ENCODE data around the gene COL1A1. TPM values are rescaled to one million over a fixed set of nuclear protein-coding genes. Genes with fewer than 3 reads are reported as not detected.

Gene COL1A1
- total RNA-seq, 4 donors from 2014 or later: 20.7 to 123 (median 41.5) TPM

GRCh38 chr17:50183421-50183994 lies 17.9 kb downstream of the COL1A1 start:
- Histone ChIP-seq H3K27me3 (no peaks in the 10 kb centered on the region), H3K36me3 (peaks cover 21 to 35% (median 34%) of the 10 kb centered on the region in 4 donors), H3K9me3 (no peaks in the 10 kb centered on the region), H3K27ac (replicated peaks in 1 of 4) (peak overlapping the region; percentile 55 to 81 (median 77)), H3K4me3 (no peak overlapping the region), H3K4me1 (peaks cover 2 to 47% (median 38%) of the 10 kb centered on the region in 4 donors)
- WGBS: 69% methylated on average over 12 of the region's 12 CpGs
- intact Hi-C loops (cut with DNase I): no loop called here
- TF ChIP-seq POLR2AphosphoS5 (IDR thresholded peaks at IDR 0.05) (no peak), CTCF (IDR thresholded peaks at IDR 0.05) (no peak), POLR2A (IDR thresholded peaks at IDR 0.05; ENCODE audit: low read depth) (no peak), EP300 (IDR thresholded peaks at IDR 0.05) (no peak)
- no peak for DNase-seq (ENCODE audit: extremely low spot score)

- TF ChIP-seq POLR2AphosphoS5 (IDR thresholded peaks at IDR 0.05) (no peak), POLR2A (IDR thresholded peaks at IDR 0.05; ENCODE audit: low read depth) (no peak), CTCF (IDR thresholded peaks at IDR 0.05) (no peak), EP300 (IDR thresholded peaks at IDR 0.05) (no peak)
- H3K9me3 ChIP-seq: no peaks in the 10 kb centered on the region
- H3K4me1 ChIP-seq: peaks cover 8 to 52% (median 42%) of the 10 kb centered on the region in 4 donors
- H3K27ac ChIP-seq (replicated peaks in 1 of 4): peak overlapping the region; percentile 55 to 81 (median 77)
- DNase-seq (ENCODE audit: extremely low spot score): no peak
- H3K36me3 ChIP-seq: peaks cover 20 to 31% (median 28%) of the 10 kb centered on the region in 4 donors
- WGBS: 77% methylated on average over 18 of the region's 18 CpGs
- no peaks in the 10 kb centered on the region for H3K27me3 ChIP-seq
- H3K4me3 ChIP-seq: no peak overlapping the region
- intact Hi-C loops (cut with DNase I): no loop called here
These were observed 18.5 kb downstream of the COL1A1 start for GRCh38 chr17:50182783-50183420.

- 79% methylated on average over 11 of the region's 12 CpGs for WGBS
- TF ChIP-seq POLR2AphosphoS5 (IDR thresholded peaks at IDR 0.05) (no peak), EP300 (IDR thresholded peaks at IDR 0.05) (no peak), POLR2A (IDR thresholded peaks at IDR 0.05; ENCODE audit: low read depth) (no peak), CTCF (IDR thresholded peaks at IDR 0.05) (no peak)
- no peak for DNase-seq (ENCODE audit: extremely low spot score)
- intact Hi-C loops (cut with DNase I): no loop called here
- Histone ChIP-seq H3K27ac (replicated peaks in 1 of 4) (peak overlapping the region in 2 of 4 donors; percentile 11 to 77), H3K4me1 (peaks cover 18 to 57% (median 50%) of the 10 kb centered on the region in 4 donors), H3K27me3 (no peaks in the 10 kb centered on the region), H3K9me3 (no peaks in the 10 kb centered on the region), H3K36me3 (peaks cover 11 to 21% (median 17%) of the 10 kb centered on the region in 4 donors), H3K4me3 (no peak overlapping the region)
These were observed 19.6 kb downstream of the COL1A1 start for GRCh38 chr17:50181591-50182560.

GRCh38 chr17:50181144-50181543 lies 20.3 kb downstream of the COL1A1 start:
- Histone ChIP-seq H3K27me3 (no peaks in the 10 kb centered on the region), H3K27ac (replicated peaks in 1 of 4) (peak overlapping the region in 2 of 4 donors; percentile 11 to 26), H3K4me1 (peaks cover 25 to 62% (median 55%) of the 10 kb centered on the region in 4 donors), H3K36me3 (peaks cover 6 to 13% (median 10%) of the 10 kb centered on the region in 4 donors), H3K4me3 (peak overlapping the region in 1 of 4 donors; percentile 5), H3K9me3 (no peaks in the 10 kb centered on the region)
- TF ChIP-seq CTCF (IDR thresholded peaks at IDR 0.05): no peak
- TF ChIP-seq POLR2A (IDR thresholded peaks at IDR 0.05; ENCODE audit: low read depth): no peak
- TF ChIP-seq POLR2AphosphoS5 (IDR thresholded peaks at IDR 0.05): no peak
- TF ChIP-seq EP300 (IDR thresholded peaks at IDR 0.05): no peak
- 88% methylated on average over 13 of the region's 13 CpGs for WGBS
- intact Hi-C loops (cut with DNase I): no loop called here
- no peak for DNase-seq (ENCODE audit: extremely low spot score)

All from esophagus muscularis mucosa (tissue), 4 donors.